ENCODE measurements around the gene PCOLCE2. TPM values are rescaled to one million over a fixed set of nuclear protein-coding genes. Genes with fewer than 3 reads are reported as not detected.
A peak's percentile ranks its signal among the peaks of the same experiment; 100 is the strongest.

PCOLCE2 gene, protein sequence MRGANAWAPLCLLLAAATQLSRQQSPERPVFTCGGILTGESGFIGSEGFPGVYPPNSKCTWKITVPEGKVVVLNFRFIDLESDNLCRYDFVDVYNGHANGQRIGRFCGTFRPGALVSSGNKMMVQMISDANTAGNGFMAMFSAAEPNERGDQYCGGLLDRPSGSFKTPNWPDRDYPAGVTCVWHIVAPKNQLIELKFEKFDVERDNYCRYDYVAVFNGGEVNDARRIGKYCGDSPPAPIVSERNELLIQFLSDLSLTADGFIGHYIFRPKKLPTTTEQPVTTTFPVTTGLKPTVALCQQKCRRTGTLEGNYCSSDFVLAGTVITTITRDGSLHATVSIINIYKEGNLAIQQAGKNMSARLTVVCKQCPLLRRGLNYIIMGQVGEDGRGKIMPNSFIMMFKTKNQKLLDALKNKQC
- 1 to 10 TPM; 1.3 to 2.0 TPM for total RNA-seq

DNA sequence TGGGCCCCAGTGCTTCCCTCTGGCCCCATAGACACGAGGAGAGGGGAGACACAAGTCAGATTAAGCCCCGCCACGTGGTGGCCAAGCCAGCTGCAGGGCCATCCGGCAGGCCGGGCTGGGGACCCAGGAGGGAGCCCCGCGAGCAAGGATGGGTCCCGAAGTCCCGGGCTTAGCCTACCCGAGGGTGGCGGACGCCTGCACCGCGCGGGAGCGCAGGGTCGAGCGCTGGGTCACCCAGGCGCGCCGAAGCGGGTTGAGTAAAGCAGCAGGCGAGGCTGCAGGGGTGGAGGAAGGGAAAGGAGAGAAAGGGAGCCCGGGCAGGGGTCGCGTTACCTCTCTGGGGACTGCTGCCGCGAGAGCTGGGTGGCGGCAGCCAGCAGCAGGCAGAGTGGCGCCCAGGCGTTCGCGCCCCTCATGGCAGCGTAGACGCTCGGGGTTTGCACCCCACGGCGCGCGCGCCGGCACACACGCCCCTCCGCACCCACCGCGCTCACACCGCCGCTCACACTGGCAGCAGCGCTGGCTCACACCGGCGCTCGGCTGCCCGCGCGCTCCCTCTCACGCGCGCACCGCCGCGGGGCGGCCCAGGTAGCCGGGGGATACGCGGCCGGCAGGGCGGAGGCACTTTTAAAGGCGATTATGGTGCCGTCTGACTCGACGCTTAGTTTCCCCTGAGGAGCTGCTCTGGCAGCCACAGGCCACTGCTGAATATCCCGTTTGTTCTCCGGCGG is at the start of gene PCOLCE2:
TSS of gene PCOLCE2 (minus strand) at position 603 of the 731 bp plus-strand sequence. CDS start at position 416, 187 bp downstream.
- peak; percentile 49 for DNase-seq
- Mint-ChIP-seq H3K4me3 (peak within 1 kb of the TSS; percentile 69), H3K27me3 (peaks cover 85% of the 10 kb centered on the region)

DNA sequence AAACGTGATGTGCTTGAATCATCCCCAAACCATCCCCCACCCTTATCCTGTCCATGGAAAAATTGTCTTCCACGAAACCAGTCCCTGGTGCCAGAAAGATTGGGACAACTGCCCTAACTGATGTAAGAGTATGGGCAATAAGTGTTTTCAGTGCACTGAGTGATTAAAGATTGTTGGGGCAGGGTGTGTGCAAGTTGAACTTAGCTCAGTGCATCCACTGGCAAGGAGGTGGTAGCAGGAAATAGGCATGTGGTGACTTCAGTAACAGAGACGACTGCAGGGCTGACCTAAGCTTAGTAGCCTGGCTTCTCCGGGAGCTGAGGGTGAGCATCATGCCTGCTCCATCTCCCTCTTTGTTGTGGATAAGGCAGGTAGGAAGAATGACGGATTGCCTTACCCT is 47.1 kb upstream of the PCOLCE2 start:
- Mint-ChIP-seq H3K4me3 (no peak overlapping the region), H3K27ac (no peak overlapping the region), H3K9me3 (no peaks in the 10 kb centered on the region), H3K36me3 (no peaks in the 10 kb centered on the region), H3K4me1 (no peaks in the 10 kb centered on the region), H3K27me3 (no peaks in the 10 kb centered on the region)
- DNase-seq, result no peak

More for the DNA sequence above, at the start of gene PCOLCE2:
- Mint-ChIP-seq H3K27ac (no peak within 1 kb of the TSS), H3K9me3 (no peaks in the 10 kb centered on the region), H3K4me1 (peaks cover 6% of the 10 kb centered on the region), H3K36me3 (no peaks in the 10 kb centered on the region)

DNA sequence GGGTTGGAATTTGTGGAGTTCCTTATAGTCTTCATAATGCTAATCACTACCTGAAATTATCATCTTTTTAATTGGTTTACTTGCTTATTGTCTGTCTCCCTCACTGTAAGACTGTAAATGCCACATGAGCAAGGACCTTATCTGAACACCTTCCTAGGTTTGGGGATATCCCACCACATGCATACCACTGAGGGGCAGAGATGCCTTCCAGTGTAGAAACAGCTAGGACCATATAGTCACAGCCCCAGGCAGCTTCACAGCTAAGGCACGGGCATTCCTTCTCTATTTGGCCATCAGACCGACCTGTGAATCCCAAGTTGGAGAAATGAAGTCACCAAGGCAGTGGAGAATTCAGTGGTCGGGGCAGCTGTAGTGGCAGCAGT is 46.0 kb upstream of the PCOLCE2 start:
- H3K27me3 Mint-ChIP-seq, result no peaks in the 10 kb centered on the region
- H3K4me1 Mint-ChIP-seq, result no peaks in the 10 kb centered on the region
- H3K27ac Mint-ChIP-seq, result no peak overlapping the region
- H3K4me3 Mint-ChIP-seq, result no peak overlapping the region
- H3K9me3 Mint-ChIP-seq, result no peaks in the 10 kb centered on the region
- no peak for DNase-seq
- H3K36me3 Mint-ChIP-seq, result no peaks in the 10 kb centered on the region

DNA sequence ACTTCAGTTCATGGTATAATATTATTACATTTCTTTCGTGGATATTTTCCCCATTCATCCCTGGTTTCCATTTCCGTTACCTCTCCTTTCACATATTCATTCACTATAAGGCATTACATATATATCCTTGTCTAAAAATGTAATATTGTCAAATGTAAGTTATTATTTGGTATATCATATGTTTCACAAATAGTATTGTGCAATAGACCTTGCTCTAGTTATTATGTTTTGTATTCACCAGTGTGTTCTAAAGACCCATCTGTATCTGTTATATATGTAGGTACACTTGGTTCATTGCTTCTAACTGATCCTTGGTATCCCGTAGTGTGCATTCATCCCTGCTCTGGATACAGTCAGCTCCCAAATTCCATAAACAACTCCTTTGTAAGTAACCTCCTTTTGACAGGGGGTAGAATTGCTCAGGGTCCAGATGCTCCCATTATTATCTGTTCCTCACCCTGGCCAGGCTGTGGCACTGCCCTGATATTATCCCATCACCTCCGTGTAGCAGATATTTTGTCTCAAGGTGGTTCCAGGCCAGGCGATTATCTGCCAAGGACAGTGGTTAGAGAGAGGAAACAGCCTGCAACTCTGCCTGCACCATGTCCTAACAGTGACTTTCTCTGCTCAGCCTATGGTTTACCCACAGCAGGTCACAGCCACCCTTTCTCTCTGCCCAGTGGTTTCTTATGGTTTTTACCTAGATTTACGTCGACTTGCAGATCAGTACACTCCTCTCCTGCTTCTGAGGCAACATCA is 45.4 kb upstream of the PCOLCE2 start:
- no peaks in the 10 kb centered on the region for H3K9me3 Mint-ChIP-seq
- H3K27ac Mint-ChIP-seq, result no peak overlapping the region
- DNase-seq, result no peak
- H3K36me3 Mint-ChIP-seq, result no peaks in the 10 kb centered on the region
- H3K4me3 Mint-ChIP-seq, result no peak overlapping the region
- no peaks in the 10 kb centered on the region for H3K27me3 Mint-ChIP-seq
- H3K4me1 Mint-ChIP-seq, result no peaks in the 10 kb centered on the region

DNA sequence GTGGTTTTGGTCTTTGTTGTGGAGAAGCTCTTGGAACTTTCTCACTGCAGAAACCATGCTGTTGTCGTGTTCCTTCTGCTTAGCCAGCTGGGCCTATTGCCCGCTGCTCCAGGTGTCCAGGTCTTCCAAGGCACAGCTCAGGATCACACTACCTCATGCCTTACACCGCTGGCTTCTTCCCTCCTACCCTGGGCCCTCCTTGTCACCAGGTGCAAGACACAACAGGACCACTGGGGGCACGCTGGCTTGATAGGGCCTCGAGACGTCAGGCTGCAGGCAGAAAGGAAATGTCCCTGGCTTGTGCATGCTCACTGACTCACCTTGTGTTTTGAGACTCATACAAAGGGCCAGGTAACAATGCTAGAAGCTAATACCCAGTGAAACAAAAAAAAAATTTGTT is 42.3 kb upstream of the PCOLCE2 start:
- no peak overlapping the region for H3K4me3 Mint-ChIP-seq
- H3K9me3 Mint-ChIP-seq, result no peaks in the 10 kb centered on the region
- no peak overlapping the region for H3K27ac Mint-ChIP-seq
- peaks cover 14% of the 10 kb centered on the region for H3K27me3 Mint-ChIP-seq
- H3K4me1 Mint-ChIP-seq, result no peaks in the 10 kb centered on the region
- peak; percentile 36 for DNase-seq
- H3K36me3 Mint-ChIP-seq, result no peaks in the 10 kb centered on the region

DNA sequence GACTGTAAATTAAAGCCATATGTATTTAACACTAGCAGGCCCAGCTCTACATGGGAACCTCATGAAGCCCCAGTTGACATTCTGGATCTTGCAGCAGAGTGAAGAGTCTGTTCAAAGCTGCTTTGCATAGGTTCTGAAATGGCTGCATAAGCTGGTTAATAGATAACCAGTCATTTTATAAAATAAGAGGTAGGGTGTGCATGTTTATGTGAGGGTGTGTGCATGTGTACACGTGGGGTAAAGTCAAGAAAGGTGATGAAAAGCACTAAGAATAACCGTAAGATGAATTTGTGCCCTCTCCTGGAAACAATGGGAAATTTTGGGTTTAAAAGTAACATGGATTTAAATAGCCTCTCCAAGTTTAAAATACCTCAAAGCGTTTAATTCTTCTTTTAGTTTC is 41.6 kb upstream of the PCOLCE2 start:
- Mint-ChIP-seq H3K27ac (no peak overlapping the region), H3K4me1 (no peaks in the 10 kb centered on the region), H3K9me3 (no peaks in the 10 kb centered on the region), H3K36me3 (no peaks in the 10 kb centered on the region), H3K27me3 (peaks cover 19% of the 10 kb centered on the region), H3K4me3 (no peak overlapping the region)
- no peak for DNase-seq

DNA sequence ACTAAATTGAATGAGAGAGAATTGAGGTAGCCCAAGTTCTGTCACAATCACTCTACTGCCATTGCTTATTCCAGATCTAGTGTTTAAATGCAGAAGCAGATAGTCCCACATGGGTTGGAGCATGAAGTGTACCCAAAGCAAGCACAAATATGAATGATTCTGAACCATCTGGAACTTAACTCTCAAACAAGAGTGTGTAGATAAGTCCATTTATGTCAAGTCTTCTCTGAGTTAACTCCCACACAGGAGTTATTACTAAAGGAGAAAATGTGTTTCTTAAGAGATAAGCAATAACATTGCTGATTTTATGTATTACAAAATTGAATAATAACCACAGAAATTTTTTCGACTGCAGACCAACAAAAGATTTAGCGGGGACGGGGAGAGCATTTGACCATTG is 41.0 kb upstream of the PCOLCE2 start:
- DNase-seq, result no peak
- no peak overlapping the region for H3K4me3 Mint-ChIP-seq
- no peaks in the 10 kb centered on the region for H3K4me1 Mint-ChIP-seq
- no peaks in the 10 kb centered on the region for H3K36me3 Mint-ChIP-seq
- peaks cover 19% of the 10 kb centered on the region for H3K27me3 Mint-ChIP-seq
- H3K9me3 Mint-ChIP-seq, result no peaks in the 10 kb centered on the region
- no peak overlapping the region for H3K27ac Mint-ChIP-seq

DNA sequence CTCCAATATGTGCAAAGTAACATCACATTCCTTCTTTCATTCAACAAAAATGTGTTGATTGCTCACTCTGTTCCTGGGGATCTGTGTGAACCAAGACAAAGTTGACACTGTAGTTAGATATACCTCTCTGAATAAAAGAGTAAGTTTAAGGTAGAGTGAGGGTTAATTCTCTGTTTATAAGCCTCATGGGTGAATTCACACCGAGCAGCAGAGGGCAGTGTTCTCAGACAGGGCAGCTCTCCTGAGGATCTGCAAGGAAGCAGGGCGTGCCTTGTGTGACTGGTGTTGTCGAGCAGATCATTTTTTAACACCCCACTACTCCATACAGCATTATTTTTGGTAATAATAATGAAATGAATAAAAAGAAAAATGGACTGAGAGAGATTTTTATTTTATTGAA is 40.2 kb upstream of the PCOLCE2 start:
- H3K27me3 Mint-ChIP-seq, result peaks cover 25% of the 10 kb centered on the region

DNA sequence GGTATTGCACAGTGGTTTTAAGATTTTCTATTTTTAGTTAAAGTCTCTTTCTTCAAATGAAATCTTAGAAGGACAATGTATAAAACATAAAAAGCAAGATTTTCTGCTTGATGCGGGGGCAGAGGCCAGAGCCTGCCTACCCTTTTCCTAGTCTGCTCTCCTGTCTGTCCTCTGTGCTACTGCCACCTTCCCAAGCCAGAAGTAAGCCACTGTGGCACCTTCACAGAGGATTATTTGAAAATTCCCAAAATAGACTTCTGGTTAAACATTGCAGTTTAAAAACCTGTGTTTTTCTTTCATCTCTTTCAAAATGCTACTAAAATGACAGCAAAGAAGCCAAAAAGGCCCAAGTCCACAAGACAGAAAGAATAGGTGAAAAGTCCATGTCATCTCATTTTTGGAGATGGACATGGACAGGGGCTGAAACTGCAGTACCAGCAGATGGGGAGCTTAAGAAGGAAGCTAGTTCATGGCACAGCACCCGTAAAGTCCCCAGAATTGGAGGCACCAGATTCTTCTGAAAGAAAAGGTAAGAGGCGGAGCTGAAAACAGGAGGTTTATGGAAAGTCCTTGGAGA is 37.6 kb upstream of the PCOLCE2 start:
- Mint-ChIP-seq H3K27ac (no peak overlapping the region), H3K4me3 (no peak overlapping the region), H3K36me3 (peaks cover 4% of the 10 kb centered on the region), H3K27me3 (peaks cover 29% of the 10 kb centered on the region), H3K9me3 (peaks cover 6% of the 10 kb centered on the region), H3K4me1 (no peaks in the 10 kb centered on the region)
- DNase-seq, result no peak

More for the DNA sequence above, 40.2 kb upstream of the PCOLCE2 start:
- Mint-ChIP-seq H3K9me3 (peaks cover 4% of the 10 kb centered on the region), H3K4me3 (no peak overlapping the region), H3K27ac (no peak overlapping the region), H3K36me3 (peaks cover 4% of the 10 kb centered on the region), H3K4me1 (no peaks in the 10 kb centered on the region)
- peak; percentile 33 for DNase-seq

DNA sequence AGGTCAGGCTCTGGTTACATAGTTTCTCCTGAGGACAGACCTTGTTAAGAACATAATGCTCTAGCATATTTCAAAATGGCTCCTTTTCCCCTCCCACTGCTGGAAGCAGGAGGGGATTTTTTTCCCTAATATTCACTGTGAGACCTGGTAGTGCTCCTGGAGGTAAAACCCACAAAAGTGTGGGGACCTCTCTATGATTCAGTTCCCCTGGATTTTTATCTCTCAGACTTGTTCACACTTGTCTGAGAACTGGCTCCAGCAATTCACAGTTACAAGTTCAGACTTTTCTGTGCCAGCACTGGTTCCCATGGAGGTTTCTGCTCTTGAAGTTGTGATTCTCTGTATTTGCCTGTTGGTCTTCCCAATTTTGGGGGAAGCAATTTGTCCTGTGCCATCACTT is 36.3 kb upstream of the PCOLCE2 start:
- H3K4me3 Mint-ChIP-seq, result no peak overlapping the region
- H3K27ac Mint-ChIP-seq, result no peak overlapping the region
- peaks cover 4% of the 10 kb centered on the region for H3K36me3 Mint-ChIP-seq
- peaks cover 6% of the 10 kb centered on the region for H3K9me3 Mint-ChIP-seq
- no peak for DNase-seq
- peaks cover 32% of the 10 kb centered on the region for H3K27me3 Mint-ChIP-seq
- no peaks in the 10 kb centered on the region for H3K4me1 Mint-ChIP-seq

DNA sequence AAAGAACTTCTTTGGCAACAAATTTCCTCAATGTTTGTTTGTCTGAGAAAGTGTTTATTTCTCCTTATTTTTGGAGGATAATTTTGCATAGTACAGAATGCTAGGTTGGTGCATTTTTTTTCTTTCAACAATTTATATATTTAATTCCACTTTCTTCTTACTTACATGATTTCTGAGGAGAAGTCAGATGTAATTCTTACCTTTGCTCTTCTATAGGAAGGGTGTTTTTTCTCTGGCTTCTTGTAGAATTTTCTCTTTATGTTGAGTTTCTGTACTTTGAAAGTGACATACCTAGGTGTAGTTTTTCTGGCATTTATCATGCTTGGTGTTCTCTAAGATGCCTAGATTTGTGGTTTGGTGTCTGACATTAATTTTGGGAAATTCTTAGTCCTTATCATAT is 34.8 kb upstream of the PCOLCE2 start:
- H3K36me3 Mint-ChIP-seq, result peaks cover 4% of the 10 kb centered on the region
- peaks cover 6% of the 10 kb centered on the region for H3K9me3 Mint-ChIP-seq
- no peak for DNase-seq
- H3K4me1 Mint-ChIP-seq, result no peaks in the 10 kb centered on the region
- no peak overlapping the region for H3K4me3 Mint-ChIP-seq
- H3K27me3 Mint-ChIP-seq, result peaks cover 33% of the 10 kb centered on the region
- no peak overlapping the region for H3K27ac Mint-ChIP-seq

DNA sequence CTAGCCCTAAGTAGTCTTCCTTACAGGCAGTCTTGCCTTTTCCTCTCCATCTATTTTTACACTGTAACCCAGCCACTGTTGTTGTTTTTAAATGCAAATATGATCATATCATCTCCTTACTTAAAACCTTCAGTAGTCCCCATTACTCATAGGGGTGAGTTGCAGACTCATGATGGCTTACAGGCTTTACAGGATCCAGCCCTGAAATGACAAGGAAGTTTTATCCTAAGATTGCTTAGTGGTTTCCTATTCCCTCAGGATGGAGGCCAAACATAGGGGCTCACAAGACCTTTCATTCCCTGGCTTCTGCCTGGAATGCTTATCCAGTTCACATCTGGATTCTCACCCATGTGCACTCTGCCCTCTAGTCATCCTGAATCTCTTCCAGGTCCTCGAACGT is 27.7 kb upstream of the PCOLCE2 start:
- H3K4me3 Mint-ChIP-seq, result no peak overlapping the region
- H3K4me1 Mint-ChIP-seq, result no peaks in the 10 kb centered on the region
- H3K27ac Mint-ChIP-seq, result no peak overlapping the region
- peaks cover 15% of the 10 kb centered on the region for H3K27me3 Mint-ChIP-seq
- H3K36me3 Mint-ChIP-seq, result no peaks in the 10 kb centered on the region
- no peaks in the 10 kb centered on the region for H3K9me3 Mint-ChIP-seq
- DNase-seq, result no peak

DNA sequence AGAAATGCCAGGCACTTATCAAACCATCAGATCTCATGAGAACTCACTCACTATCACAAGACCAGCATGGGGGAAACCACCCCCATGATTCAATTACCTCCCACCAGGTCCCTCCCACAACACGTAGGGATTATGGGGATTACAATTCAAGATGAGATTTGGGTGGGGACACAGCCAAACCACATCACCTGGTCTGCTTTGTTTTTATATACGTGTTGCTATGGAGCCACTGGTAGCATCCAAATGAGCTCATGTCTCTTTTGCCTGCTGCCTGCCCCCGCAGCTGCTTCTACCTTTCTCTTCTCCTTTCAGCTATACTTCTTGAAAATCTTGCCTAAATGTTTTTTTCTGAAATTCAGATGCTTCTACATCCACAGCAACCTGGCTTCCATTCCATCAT is 26.8 kb upstream of the PCOLCE2 start:
- no peaks in the 10 kb centered on the region for H3K4me1 Mint-ChIP-seq
- no peak for DNase-seq
- no peaks in the 10 kb centered on the region for H3K36me3 Mint-ChIP-seq
- H3K27ac Mint-ChIP-seq, result no peak overlapping the region
- no peak overlapping the region for H3K4me3 Mint-ChIP-seq
- peaks cover 17% of the 10 kb centered on the region for H3K27me3 Mint-ChIP-seq
- H3K9me3 Mint-ChIP-seq, result no peaks in the 10 kb centered on the region

DNA sequence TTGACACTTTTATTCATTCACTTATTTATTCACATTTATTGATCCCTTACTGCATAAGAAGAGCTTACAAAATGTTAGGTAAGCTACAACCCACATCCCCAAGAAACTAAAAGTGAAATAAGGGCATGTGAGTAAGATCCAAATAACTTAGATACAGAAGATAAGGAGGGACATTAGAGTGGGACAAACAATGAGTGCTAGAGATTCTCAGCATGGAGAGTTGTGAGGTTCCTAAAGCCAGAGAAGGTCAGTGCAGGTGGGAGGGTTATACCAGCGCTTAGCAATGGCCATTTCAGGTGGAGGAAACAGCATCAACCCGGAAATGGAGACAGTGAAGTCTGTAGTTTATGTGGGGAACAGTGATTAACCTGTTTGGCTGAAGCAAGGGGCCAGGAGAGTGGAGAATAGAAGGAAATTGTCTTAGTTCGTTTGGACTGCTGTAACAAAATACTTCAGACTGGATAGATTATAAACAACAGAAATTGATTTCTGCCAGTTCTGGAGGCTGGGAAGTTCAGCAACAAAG is 25.5 kb upstream of the PCOLCE2 start:
- DNase-seq, result no peak
- Mint-ChIP-seq H3K4me3 (no peak overlapping the region), H3K36me3 (no peaks in the 10 kb centered on the region), H3K27me3 (peaks cover 17% of the 10 kb centered on the region), H3K4me1 (no peaks in the 10 kb centered on the region), H3K27ac (no peak overlapping the region), H3K9me3 (no peaks in the 10 kb centered on the region)

DNA sequence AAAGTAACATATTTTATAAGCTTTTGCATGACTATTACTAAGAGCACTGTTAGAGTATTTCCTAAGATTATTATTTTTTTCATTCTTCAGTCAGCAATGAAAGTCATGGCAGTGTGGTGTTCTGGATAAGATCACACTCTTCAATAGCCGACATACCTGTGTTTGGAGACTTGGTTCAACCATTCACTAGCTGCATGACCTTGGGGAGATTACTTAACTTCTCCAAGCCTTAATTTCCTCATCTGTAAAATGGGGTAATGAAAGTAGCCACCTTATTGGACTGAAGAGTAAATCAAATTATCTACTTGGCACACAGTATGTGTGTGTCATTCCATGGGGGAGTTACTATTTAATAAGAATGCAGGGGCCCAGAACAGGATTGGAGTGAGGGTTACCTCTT is 24.5 kb upstream of the PCOLCE2 start:
- no peak for DNase-seq
- Mint-ChIP-seq H3K4me1 (no peaks in the 10 kb centered on the region), H3K27ac (no peak overlapping the region), H3K36me3 (no peaks in the 10 kb centered on the region), H3K27me3 (peaks cover 14% of the 10 kb centered on the region), H3K4me3 (no peak overlapping the region), H3K9me3 (no peaks in the 10 kb centered on the region)

Data from activated naive CD8-positive, alpha-beta T cell treated with anti-CD3 and anti-CD28 coated beads for 36 hours (primary cell).